Activated CD8-positive, alpha-beta T cell treated with anti-CD3 and anti-CD28 coated beads for 36 hours (primary cell): ENCODE measurements around the gene ASCC3. TPM values are rescaled to one million over a fixed set of nuclear protein-coding genes. Genes with fewer than 3 reads are reported as not detected.

Source experiments
- ATAC-seq: fragments of 200-7000 bp; cut with Tn5 transposase; one replicate; pipeline ENCODE4 v1.10.0; 2021; ENCODE audit warnings: mild to moderate bottlenecking, moderate library complexity
- CTCF ChIA-PET: fragments of 350-600 bp; sonication (Branson Sonifier 250); formaldehyde crosslinking; loops from one replicate; lab custom pipeline; 2021; ENCODE audit warnings: antibody characterized with exemption; lab: Charles Lee
- POLR2A ChIA-PET: fragments of 350-600 bp; sonication (Branson Sonifier 250); formaldehyde crosslinking; loops from one replicate; lab custom pipeline; 2021; ENCODE audit warnings: antibody characterized with exemption; lab: Charles Lee
- DNase-seq: peaks from one replicate; pipeline ENCODE4 v3.0.0-alpha.2; 2020
- H3K27ac Mint-ChIP-seq: one replicate; pipeline ENCODE4 v1.8.0; 2021; ENCODE audit warnings: mild to moderate bottlenecking, mixed read lengths
- H3K27me3 Mint-ChIP-seq: one replicate; pipeline ENCODE4 v1.8.0; 2021; ENCODE audit warnings: mixed read lengths
- H3K36me3 Mint-ChIP-seq: one replicate; pipeline ENCODE4 v1.8.0; 2021; ENCODE audit warnings: low read depth, mixed read lengths
- H3K4me1 Mint-ChIP-seq: one replicate; pipeline ENCODE4 v1.8.0; 2021; ENCODE audit warnings: low read depth, mixed read lengths
- H3K4me3 Mint-ChIP-seq: one replicate; pipeline ENCODE4 v1.8.0; 2021; ENCODE audit warnings: mild to moderate bottlenecking, moderate library complexity, mixed read lengths
- H3K9me3 Mint-ChIP-seq: one replicate; pipeline ENCODE4 v1.8.0; 2021; ENCODE audit warnings: mixed read lengths
- intact Hi-C: fragments of 100-400 bp; cut with micrococcal nuclease; formaldehyde crosslinking; loops from one replicate; pipeline ENCODE4 v1.10.0; 2022
- total RNA-seq, 2 experiments: library from RNA; stranded (reverse); gene quantifications; one replicate each; pipeline ENCODE4 v1.2.3, GENCODE V29; 2021
- TF ChIP-seq, protein P1 (sequence below): fragments of 200-600 bp; IDR thresholded peaks from one replicate; pipeline ENCODE4 v1.8.0; 2022; ENCODE audit warnings: antibody characterized with exemption, mild to moderate bottlenecking

The ASCC3 gene
- total RNA-seq, 2 experiments from 2014 or later = 50.2 to 50.5 TPM

DNA sequence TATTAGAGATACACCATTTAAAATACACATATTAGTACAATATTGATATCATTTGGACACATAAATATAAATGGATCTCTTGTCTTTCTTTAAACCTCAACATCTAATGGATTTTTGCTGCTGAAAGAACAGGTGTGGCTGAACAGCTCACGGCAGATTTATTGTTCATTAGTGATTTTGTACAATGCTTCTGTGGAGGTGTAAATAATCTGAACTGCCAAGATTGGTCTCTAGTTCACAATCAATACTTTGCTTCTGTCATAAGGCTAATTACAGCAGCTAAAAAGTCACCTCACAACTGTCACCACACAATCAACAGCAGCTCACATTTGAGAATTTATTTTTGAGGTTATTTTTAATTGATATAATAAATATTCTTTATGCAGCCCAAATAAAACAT, 254.4 kb downstream of the ASCC3 start:
- Mint-ChIP-seq H3K36me3 (peaks cover 34% of the 10 kb centered on the region), H3K4me3 (no peak overlapping the region), H3K27ac (no peak overlapping the region), H3K9me3 (peaks cover 3% of the 10 kb centered on the region), H3K4me1 (no peaks in the 10 kb centered on the region), H3K27me3 (no peaks in the 10 kb centered on the region)
- TF ChIP-seq, protein P1, sequence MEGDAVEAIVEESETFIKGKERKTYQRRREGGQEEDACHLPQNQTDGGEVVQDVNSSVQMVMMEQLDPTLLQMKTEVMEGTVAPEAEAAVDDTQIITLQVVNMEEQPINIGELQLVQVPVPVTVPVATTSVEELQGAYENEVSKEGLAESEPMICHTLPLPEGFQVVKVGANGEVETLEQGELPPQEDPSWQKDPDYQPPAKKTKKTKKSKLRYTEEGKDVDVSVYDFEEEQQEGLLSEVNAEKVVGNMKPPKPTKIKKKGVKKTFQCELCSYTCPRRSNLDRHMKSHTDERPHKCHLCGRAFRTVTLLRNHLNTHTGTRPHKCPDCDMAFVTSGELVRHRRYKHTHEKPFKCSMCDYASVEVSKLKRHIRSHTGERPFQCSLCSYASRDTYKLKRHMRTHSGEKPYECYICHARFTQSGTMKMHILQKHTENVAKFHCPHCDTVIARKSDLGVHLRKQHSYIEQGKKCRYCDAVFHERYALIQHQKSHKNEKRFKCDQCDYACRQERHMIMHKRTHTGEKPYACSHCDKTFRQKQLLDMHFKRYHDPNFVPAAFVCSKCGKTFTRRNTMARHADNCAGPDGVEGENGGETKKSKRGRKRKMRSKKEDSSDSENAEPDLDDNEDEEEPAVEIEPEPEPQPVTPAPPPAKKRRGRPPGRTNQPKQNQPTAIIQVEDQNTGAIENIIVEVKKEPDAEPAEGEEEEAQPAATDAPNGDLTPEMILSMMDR = no peak
- no peak for DNase-seq
- intact Hi-C loops = no loop called here
- ChIA-PET POLR2A (interaction anchor here (1.5 kb wide), 1 partner anchor 18 kb away, joined by 3 read pairs; no protein-coding TSS in a partner anchor), CTCF (no interaction called here)
- ATAC-seq = no peak

DNA sequence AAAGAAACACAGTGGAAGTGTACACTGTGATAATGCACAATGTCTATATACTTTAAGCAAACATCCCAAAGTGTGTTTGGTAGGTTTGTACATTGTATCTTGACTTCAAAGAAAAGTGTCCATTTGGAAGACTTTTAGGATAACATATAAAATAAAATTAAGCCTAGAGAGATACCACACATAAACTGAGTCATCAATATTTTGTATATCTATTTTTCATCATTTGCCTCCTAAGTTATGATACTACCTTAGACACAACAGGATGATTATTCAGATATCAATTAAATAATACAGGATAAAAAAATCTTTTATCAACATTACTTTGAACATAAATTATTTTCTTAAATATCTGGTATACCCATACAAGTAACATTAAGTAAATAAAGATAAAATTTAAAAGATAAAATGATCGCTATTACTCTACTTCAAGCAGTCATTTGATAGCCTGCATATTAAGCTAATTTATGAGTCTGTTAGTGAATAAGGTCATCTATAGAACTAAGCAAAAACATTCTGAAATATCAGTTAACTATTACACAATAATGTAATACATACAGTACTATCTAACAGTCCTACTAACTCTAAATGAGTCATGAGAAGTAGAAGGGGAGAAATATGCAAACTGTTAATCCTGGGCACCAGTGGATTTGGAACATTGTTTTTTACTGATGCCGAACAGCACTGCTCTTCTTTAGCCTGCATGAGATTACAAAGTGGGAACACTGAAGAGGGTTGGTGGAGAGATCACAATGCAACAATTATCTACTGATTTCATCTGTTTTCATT, 258.0 kb downstream of the ASCC3 start:
- no peaks in the 10 kb centered on the region for H3K27me3 Mint-ChIP-seq
- ATAC-seq (no peak), DNase-seq (no peak)
- peaks cover 3% of the 10 kb centered on the region for H3K9me3 Mint-ChIP-seq
- intact Hi-C loops = no loop called here
- no peak overlapping the region for H3K27ac Mint-ChIP-seq
- CTCF ChIA-PET = no interaction called here
- peaks cover 42% of the 10 kb centered on the region for H3K36me3 Mint-ChIP-seq
- POLR2A ChIA-PET = no interaction called here
- TF ChIP-seq, protein P1 = no peak
- no peaks in the 10 kb centered on the region for H3K4me1 Mint-ChIP-seq
- H3K4me3 Mint-ChIP-seq = no peak overlapping the region

DNA sequence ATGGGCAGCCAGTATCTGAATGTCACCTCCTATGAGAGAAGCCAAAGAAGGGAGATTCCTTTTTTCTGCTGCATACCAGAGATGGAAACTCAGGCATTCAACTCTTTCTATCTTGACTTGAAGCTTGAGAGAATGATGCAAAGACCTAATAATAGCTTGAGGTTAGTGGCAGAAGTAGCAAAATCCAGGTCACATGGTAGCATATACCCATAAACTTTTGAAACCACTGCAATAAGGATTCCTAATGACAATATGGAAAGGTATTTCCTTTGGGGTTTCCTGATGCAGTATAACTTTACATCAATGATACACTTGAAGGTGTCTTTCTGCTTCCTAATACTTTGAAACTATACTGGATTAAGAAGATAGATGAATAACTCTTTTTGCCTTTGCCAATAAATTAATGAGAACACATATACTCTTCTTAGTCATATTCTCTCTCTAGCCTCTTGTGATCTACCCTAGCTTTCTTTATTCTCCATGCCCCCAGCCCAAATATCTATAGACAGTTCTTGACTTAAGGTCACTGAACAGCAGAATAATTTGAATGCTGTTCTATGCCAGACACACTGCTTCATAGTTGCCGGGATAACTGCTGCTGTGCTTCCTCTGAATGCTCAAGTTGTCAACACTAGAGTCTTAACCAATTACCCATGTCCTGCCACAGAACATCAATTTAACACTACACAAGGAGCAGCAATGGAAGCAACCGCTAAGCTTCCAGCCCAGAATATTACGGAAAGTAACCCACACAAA, 260.9 kb downstream of the ASCC3 start:
- POLR2A ChIA-PET = no interaction called here
- Mint-ChIP-seq H3K4me3 (no peak overlapping the region), H3K9me3 (peaks cover 3% of the 10 kb centered on the region), H3K4me1 (no peaks in the 10 kb centered on the region), H3K27ac (no peak overlapping the region), H3K27me3 (no peaks in the 10 kb centered on the region), H3K36me3 (peaks cover 47% of the 10 kb centered on the region)
- DNase-seq = no peak
- CTCF ChIA-PET = no interaction called here
- intact Hi-C loops = no loop called here
- TF ChIP-seq, protein P1 = no peak
- ATAC-seq = no peak

DNA sequence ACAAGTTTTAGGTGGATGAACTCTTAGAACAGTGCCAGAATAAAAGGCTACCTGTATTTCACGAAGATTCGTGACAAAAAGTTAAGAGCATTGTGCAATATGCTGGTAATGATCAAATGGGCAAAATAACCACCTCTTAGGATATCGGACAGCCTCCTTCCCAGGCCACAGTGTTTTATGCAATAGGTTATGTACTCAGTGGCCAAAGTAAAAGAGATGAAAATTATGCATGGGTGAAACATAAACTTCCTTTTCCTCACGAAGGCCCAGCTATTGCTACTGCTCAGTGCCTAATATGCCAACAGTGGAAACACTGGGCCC, 262.8 kb downstream of the ASCC3 start:
- Mint-ChIP-seq H3K9me3 (peaks cover 3% of the 10 kb centered on the region), H3K27ac (no peak overlapping the region), H3K4me1 (no peaks in the 10 kb centered on the region), H3K36me3 (peaks cover 44% of the 10 kb centered on the region), H3K4me3 (no peak overlapping the region), H3K27me3 (no peaks in the 10 kb centered on the region)
- ATAC-seq (no peak), DNase-seq (no peak)
- TF ChIP-seq, protein P1 = no peak
- POLR2A ChIA-PET = no interaction called here
- intact Hi-C loops = no loop called here
- CTCF ChIA-PET = no interaction called here
